ENCODE data around the gene TMEM150C. TPM values are rescaled to one million over a fixed set of nuclear protein-coding genes. Genes with fewer than 3 reads are reported as not detected.

The TMEM150C gene
- total RNA-seq, 1 donor from 2014 or later, result 13.6 TPM

- DNase-seq, result no peak
- Histone ChIP-seq H3K4me3 (no peak overlapping the region), H3K27me3 (ENCODE audit: low read depth) (no peaks in the 10 kb centered on the region), H3K36me3 (no peaks in the 10 kb centered on the region), H3K9me3 (replicated peaks) (no peaks in the 10 kb centered on the region), H3K4me1 (peaks cover 41% of the 10 kb centered on the region), H3K27ac (replicated peaks) (no peak overlapping the region)
- intact Hi-C loops (cut with micrococcal nuclease), result no loop called here
- no peak for TF ChIP-seq CTCF (IDR thresholded peaks at IDR 0.05; ENCODE audit: borderline replicate concordance)
These were observed 42.0 kb downstream of the TMEM150C start for GRCh38 chr4:82519776-82520175.

- no peaks in the 10 kb centered on the region for H3K9me3 ChIP-seq (replicated peaks)
- no peaks in the 10 kb centered on the region for H3K27me3 ChIP-seq (ENCODE audit: low read depth)
- intact Hi-C loops (cut with micrococcal nuclease), result no loop called here
These were observed 42.7 kb downstream of the TMEM150C start for GRCh38 chr4:82519072-82519471.

GRCh38 chr4:82517043-82517442 is 44.7 kb downstream of the TMEM150C start:
- H3K9me3 ChIP-seq (replicated peaks), result no peaks in the 10 kb centered on the region
- no peaks in the 10 kb centered on the region for H3K36me3 ChIP-seq
- H3K4me1 ChIP-seq, result peaks cover 41% of the 10 kb centered on the region
- no peak for DNase-seq
- TF ChIP-seq CTCF (IDR thresholded peaks at IDR 0.05; ENCODE audit: borderline replicate concordance), result no peak
- intact Hi-C loops (cut with micrococcal nuclease), result no loop called here
- H3K27ac ChIP-seq (replicated peaks), result peak overlapping the region; percentile 67
- no peaks in the 10 kb centered on the region for H3K27me3 ChIP-seq (ENCODE audit: low read depth)
- no peak overlapping the region for H3K4me3 ChIP-seq

More at GRCh38 chr4:82519072-82519471, 42.7 kb downstream of the TMEM150C start:
- TF ChIP-seq CTCF (IDR thresholded peaks at IDR 0.05; ENCODE audit: borderline replicate concordance), result no peak
- H3K4me3 ChIP-seq, result no peak overlapping the region
- no peaks in the 10 kb centered on the region for H3K36me3 ChIP-seq
- no peak overlapping the region for H3K27ac ChIP-seq (replicated peaks)
- no peak for DNase-seq
- H3K4me1 ChIP-seq, result peaks cover 41% of the 10 kb centered on the region

GRCh38 chr4:82515705-82516104 is 46.1 kb downstream of the TMEM150C start:
- TF ChIP-seq CTCF (IDR thresholded peaks at IDR 0.05; ENCODE audit: borderline replicate concordance), result no peak
- H3K4me1 ChIP-seq, result peaks cover 41% of the 10 kb centered on the region
- H3K36me3 ChIP-seq, result no peaks in the 10 kb centered on the region
- peak overlapping the region; percentile 67 for H3K27ac ChIP-seq (replicated peaks)
- no peaks in the 10 kb centered on the region for H3K27me3 ChIP-seq (ENCODE audit: low read depth)
- H3K4me3 ChIP-seq, result no peak overlapping the region
- DNase-seq, result peak; percentile 28
- intact Hi-C loops (cut with micrococcal nuclease), result no loop called here
- H3K9me3 ChIP-seq (replicated peaks), result no peaks in the 10 kb centered on the region

GRCh38 chr4:82513382-82513781 is 48.4 kb downstream of the TMEM150C start:
- DNase-seq, result no peak
- H3K27me3 ChIP-seq (ENCODE audit: low read depth), result no peaks in the 10 kb centered on the region
- H3K36me3 ChIP-seq, result no peaks in the 10 kb centered on the region
- H3K4me3 ChIP-seq, result no peak overlapping the region
- intact Hi-C loops (cut with micrococcal nuclease), result no loop called here
- H3K9me3 ChIP-seq (replicated peaks), result no peaks in the 10 kb centered on the region
- H3K4me1 ChIP-seq, result peaks cover 29% of the 10 kb centered on the region
- H3K27ac ChIP-seq (replicated peaks), result no peak overlapping the region
- no peak for TF ChIP-seq CTCF (IDR thresholded peaks at IDR 0.05; ENCODE audit: borderline replicate concordance)

- H3K4me3 ChIP-seq, result no peak overlapping the region
- no peak overlapping the region for H3K27ac ChIP-seq (replicated peaks)
- intact Hi-C loops (cut with micrococcal nuclease), result no loop called here
- DNase-seq, result no peak
- H3K4me1 ChIP-seq, result peaks cover 3% of the 10 kb centered on the region
- no peaks in the 10 kb centered on the region for H3K27me3 ChIP-seq (ENCODE audit: low read depth)
- H3K36me3 ChIP-seq, result no peaks in the 10 kb centered on the region
- no peak for TF ChIP-seq CTCF (IDR thresholded peaks at IDR 0.05; ENCODE audit: borderline replicate concordance)
- no peaks in the 10 kb centered on the region for H3K9me3 ChIP-seq (replicated peaks)
These were observed 51.6 kb downstream of the TMEM150C start for GRCh38 chr4:82510216-82510615.

Measured in left ventricle myocardium inferior (tissue), 1 donor.